Measurements from ENCODE around the gene CITED4.
A peak's percentile ranks its signal among the peaks of the same experiment; 100 is the strongest.

The CITED4 gene

DNA sequence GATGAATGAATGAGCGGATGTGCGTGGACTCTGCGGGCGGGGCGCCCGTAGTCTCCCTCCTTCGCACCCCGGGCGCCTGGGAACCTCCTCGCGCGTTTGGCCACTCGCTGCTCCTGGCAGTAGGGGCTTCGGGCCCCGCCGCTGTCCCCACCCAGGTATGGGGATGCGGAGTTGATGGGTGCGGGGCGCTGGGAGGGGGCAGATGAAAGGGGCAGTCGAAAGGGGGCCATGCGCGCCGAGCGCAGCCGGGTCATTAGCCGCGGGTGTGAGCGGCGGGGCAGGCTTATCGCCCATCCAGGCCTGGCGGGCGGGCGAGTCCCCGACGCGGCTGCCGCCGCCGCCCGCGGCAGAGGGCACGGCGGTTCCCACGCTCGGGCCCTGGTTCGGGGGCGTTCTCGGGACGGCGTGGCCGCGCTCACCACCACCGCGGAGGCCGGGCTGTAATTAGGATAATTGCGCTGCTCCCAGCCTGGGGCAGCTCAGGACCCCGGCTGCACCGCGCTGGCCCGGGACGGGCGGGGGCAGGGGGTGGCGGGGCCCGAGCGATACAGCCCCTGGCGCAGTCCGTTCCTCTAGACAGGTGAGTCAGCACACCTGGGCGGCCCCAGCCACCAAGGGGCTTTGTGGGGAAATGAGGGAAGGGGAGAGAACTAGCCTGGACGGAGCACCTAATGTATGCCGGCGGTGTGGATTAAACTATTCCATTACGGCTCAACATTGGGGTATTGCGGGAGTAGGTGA lies 22.1 kb upstream of the CITED4 start:
- H3K4me3 ChIP-seq (ENCODE audit: low read depth in 1 of 2, low read length in 2 of 2) = peak overlapping the region in 1 of 2 donors; percentile 46

GRCh38 chr1:40880813-40881549 lies 18.8 kb upstream of the CITED4 start:
- Histone ChIP-seq H3K36me3 (ENCODE audit: control insufficient read depth in 1 of 2, insufficient read depth in 2 of 2, low read length in 2 of 2) (no peaks in the 10 kb centered on the region), H3K4me3 (ENCODE audit: low read depth in 1 of 2, low read length in 2 of 2) (no peak overlapping the region), H3K27ac (ENCODE audit: low read length) (no peak overlapping the region), H3K9me3 (ENCODE audit: control insufficient read depth in 1 of 2, low read length in 2 of 2) (peaks cover 0 to 6% of the 10 kb centered on the region in 2 donors), H3K4me1 (ENCODE audit: control insufficient read depth in 1 of 2, insufficient read depth in 2 of 2, low read length in 2 of 2) (no peaks in the 10 kb centered on the region), H3K27me3 (ENCODE audit: low read depth, low read length) (peaks cover 11% of the 10 kb centered on the region)

More for the DNA sequence above, 22.1 kb upstream of the CITED4 start:
- Histone ChIP-seq H3K27me3 (ENCODE audit: low read depth, low read length) (peaks cover 11% of the 10 kb centered on the region), H3K27ac (ENCODE audit: low read length) (no peak overlapping the region), H3K36me3 (ENCODE audit: control insufficient read depth in 1 of 2, insufficient read depth in 2 of 2, low read length in 2 of 2) (no peaks in the 10 kb centered on the region), H3K9me3 (ENCODE audit: control insufficient read depth in 1 of 2, low read length in 2 of 2) (no peaks in the 10 kb centered on the region), H3K4me1 (ENCODE audit: control insufficient read depth in 1 of 2, insufficient read depth in 2 of 2, low read length in 2 of 2) (no peaks in the 10 kb centered on the region)

DNA sequence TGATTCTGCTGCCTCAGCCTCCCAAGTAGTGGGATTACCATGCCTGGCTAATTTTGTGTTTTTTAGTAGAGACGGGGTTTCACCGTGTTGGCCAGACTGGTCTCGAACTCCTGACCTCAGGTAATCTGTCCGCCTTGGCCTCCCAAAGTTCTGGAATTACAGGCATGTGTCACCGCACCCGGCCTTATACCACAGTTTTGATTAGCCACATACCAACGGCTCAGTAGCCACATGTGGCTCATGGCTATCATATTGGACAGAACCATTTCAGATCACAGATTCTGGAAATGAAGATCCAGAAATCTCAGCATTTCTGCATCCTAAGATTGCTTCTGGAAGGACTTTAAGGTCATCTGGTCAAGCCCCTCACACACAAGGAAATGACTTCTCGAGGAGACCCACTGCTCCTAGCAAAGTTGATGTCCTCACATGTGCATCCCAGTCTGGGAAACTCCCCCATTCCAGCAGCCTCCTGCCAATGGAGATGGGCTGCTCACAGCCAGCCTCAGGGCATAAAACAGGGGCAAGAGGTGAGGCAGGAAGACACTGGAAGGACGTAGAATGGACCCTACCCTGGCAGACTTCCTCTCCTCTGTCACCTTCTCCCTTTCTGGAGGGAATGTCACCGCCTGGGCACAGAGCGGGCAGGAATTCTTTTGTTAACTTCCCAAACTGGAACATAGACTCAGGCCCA lies 17.5 kb upstream of the CITED4 start:
- H3K9me3 ChIP-seq (ENCODE audit: control insufficient read depth in 1 of 2, low read length in 2 of 2) = peaks cover 0 to 6% of the 10 kb centered on the region in 2 donors
- H3K27me3 ChIP-seq (ENCODE audit: low read depth, low read length) = peaks cover 9% of the 10 kb centered on the region
- H3K4me1 ChIP-seq (ENCODE audit: control insufficient read depth in 1 of 2, insufficient read depth in 2 of 2, low read length in 2 of 2) = no peaks in the 10 kb centered on the region
- H3K27ac ChIP-seq (ENCODE audit: low read length) = no peak overlapping the region
- H3K36me3 ChIP-seq (ENCODE audit: control insufficient read depth in 1 of 2, insufficient read depth in 2 of 2, low read length in 2 of 2) = no peaks in the 10 kb centered on the region
- no peak overlapping the region for H3K4me3 ChIP-seq (ENCODE audit: low read depth in 1 of 2, low read length in 2 of 2)

DNA sequence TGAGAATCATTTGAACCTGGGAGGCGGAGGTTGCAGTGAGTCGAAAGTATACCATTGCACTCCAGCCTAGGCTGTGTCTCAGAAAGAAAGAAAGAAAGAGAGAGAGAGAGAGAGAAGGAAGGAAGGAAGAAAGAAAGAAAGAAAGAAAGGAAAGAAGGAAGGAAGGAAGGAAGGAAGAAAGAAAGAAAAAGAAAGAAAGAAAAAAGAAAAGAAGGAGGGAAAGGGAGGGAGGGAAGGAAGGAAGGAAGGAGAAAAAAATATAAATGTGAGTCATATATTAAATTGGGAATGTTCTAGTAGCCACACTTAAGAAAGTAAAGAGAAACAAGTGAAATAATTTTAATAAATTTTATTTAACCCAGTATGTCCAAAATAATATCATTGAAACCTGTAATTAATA lies 16.7 kb upstream of the CITED4 start:
- no peak overlapping the region for H3K4me3 ChIP-seq (ENCODE audit: low read depth in 1 of 2, low read length in 2 of 2)
- no peak overlapping the region for H3K27ac ChIP-seq (ENCODE audit: low read length)
- H3K27me3 ChIP-seq (ENCODE audit: low read depth, low read length) = peaks cover 2% of the 10 kb centered on the region
- no peaks in the 10 kb centered on the region for H3K36me3 ChIP-seq (ENCODE audit: control insufficient read depth in 1 of 2, insufficient read depth in 2 of 2, low read length in 2 of 2)
- peaks cover 0 to 6% of the 10 kb centered on the region in 2 donors for H3K9me3 ChIP-seq (ENCODE audit: control insufficient read depth in 1 of 2, low read length in 2 of 2)
- no peaks in the 10 kb centered on the region for H3K4me1 ChIP-seq (ENCODE audit: control insufficient read depth in 1 of 2, insufficient read depth in 2 of 2, low read length in 2 of 2)

DNA sequence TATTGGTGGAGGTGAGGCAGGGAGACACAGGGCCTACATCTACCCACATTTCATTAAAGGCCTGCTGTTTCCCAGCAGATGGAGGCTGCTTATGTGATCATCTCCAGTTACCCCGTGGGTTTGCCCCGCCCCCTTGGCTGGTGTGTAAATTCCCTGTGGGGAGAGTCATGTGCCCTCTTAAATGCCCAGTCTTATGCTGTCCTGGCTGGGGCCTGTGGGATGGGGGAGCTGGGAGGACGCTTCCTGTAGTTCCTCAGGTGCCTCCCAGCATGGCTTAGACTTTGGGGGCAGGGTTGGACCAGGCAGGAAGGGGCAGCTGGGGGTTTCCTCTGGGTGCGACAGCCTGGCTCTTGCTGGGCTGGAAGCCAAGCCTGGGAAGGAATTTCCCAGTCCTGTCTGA lies 15.5 kb upstream of the CITED4 start:
- Histone ChIP-seq H3K27ac (ENCODE audit: low read length) (peak overlapping the region; percentile 40), H3K4me3 (ENCODE audit: low read depth in 1 of 2, low read length in 2 of 2) (no peak overlapping the region), H3K9me3 (ENCODE audit: control insufficient read depth in 1 of 2, low read length in 2 of 2) (peaks cover 0 to 6% of the 10 kb centered on the region in 2 donors), H3K27me3 (ENCODE audit: low read depth, low read length) (no peaks in the 10 kb centered on the region), H3K4me1 (ENCODE audit: control insufficient read depth in 1 of 2, insufficient read depth in 2 of 2, low read length in 2 of 2) (no peaks in the 10 kb centered on the region), H3K36me3 (ENCODE audit: control insufficient read depth in 1 of 2, insufficient read depth in 2 of 2, low read length in 2 of 2) (no peaks in the 10 kb centered on the region)

DNA sequence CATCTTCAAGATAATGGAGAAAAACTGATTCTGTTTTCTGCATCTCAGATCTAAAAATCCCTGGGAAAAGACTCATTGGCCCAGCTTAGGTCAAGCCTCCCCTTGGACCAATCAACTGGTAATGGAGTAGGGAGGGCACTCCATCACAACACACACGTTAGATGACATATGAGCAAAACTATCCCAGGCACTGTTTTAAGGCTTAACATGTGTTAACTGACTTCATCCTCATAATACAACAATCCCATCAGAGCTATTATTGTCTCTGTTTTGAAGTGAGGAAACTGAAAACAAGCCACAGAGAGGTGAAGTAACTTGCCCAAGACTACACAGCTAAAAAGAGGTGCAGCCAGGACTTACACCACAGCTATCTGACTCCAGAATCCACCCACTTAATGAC lies 14.7 kb upstream of the CITED4 start:
- Histone ChIP-seq H3K9me3 (ENCODE audit: control insufficient read depth in 1 of 2, low read length in 2 of 2) (peaks cover 0 to 6% of the 10 kb centered on the region in 2 donors), H3K27ac (ENCODE audit: low read length) (no peak overlapping the region), H3K4me1 (ENCODE audit: control insufficient read depth in 1 of 2, insufficient read depth in 2 of 2, low read length in 2 of 2) (no peaks in the 10 kb centered on the region), H3K27me3 (ENCODE audit: low read depth, low read length) (no peaks in the 10 kb centered on the region), H3K4me3 (ENCODE audit: low read depth in 1 of 2, low read length in 2 of 2) (no peak overlapping the region), H3K36me3 (ENCODE audit: control insufficient read depth in 1 of 2, insufficient read depth in 2 of 2, low read length in 2 of 2) (no peaks in the 10 kb centered on the region)

- Histone ChIP-seq H3K9me3 (ENCODE audit: control insufficient read depth in 1 of 2, low read length in 2 of 2) (peaks cover 0 to 6% of the 10 kb centered on the region in 2 donors), H3K27me3 (ENCODE audit: low read depth, low read length) (no peaks in the 10 kb centered on the region), H3K4me1 (ENCODE audit: control insufficient read depth in 1 of 2, insufficient read depth in 2 of 2, low read length in 2 of 2) (no peaks in the 10 kb centered on the region), H3K36me3 (ENCODE audit: control insufficient read depth in 1 of 2, insufficient read depth in 2 of 2, low read length in 2 of 2) (no peaks in the 10 kb centered on the region), H3K27ac (ENCODE audit: low read length) (no peak overlapping the region), H3K4me3 (ENCODE audit: low read depth in 1 of 2, low read length in 2 of 2) (no peak overlapping the region)
Measured at GRCh38 chr1:40876436-40876761, 14.2 kb upstream of the CITED4 start.

DNA sequence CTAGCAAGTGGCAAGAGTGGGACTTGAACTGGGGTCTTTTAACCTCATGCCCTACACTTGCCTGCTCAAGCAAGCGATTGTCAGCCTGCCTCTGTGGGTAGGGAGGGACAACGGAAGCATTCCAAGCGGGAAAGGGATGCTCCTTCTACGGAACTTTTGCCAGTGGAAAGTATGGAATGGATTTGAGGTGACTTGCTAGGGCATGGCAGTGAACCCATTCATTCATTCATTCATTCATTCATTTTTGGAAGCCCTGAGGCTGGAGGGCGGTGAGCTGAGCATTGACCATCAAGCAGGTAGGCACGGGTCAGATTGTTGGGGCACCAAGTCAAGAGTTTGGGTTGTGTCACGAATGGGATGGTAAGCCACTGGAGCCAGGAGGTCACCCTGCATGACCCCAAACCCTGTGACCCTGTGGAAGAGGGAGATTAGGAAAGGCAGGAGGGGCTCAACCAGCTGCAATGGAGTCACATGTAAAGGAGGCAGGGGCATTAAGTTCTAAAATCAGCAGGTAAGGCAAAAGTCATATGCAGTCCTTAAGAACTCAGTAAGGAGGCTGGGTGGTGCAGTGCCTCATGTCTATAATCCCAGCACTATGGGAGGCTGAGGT lies 11.8 kb upstream of the CITED4 start:
- H3K4me3 ChIP-seq (ENCODE audit: low read depth in 1 of 2, low read length in 2 of 2) = no peak overlapping the region
- no peaks in the 10 kb centered on the region for H3K27me3 ChIP-seq (ENCODE audit: low read depth, low read length)
- no peak overlapping the region for H3K27ac ChIP-seq (ENCODE audit: low read length)

GRCh38 chr1:40872276-40872675 lies 10.1 kb upstream of the CITED4 start:
- Histone ChIP-seq H3K4me3 (ENCODE audit: low read depth in 1 of 2, low read length in 2 of 2) (no peak overlapping the region), H3K36me3 (ENCODE audit: control insufficient read depth in 1 of 2, insufficient read depth in 2 of 2, low read length in 2 of 2) (no peaks in the 10 kb centered on the region), H3K27ac (ENCODE audit: low read length) (no peak overlapping the region), H3K27me3 (ENCODE audit: low read depth, low read length) (no peaks in the 10 kb centered on the region), H3K4me1 (ENCODE audit: control insufficient read depth in 1 of 2, insufficient read depth in 2 of 2, low read length in 2 of 2) (no peaks in the 10 kb centered on the region), H3K9me3 (ENCODE audit: control insufficient read depth in 1 of 2, low read length in 2 of 2) (peaks cover 0 to 6% of the 10 kb centered on the region in 2 donors)

More for the DNA sequence above, 11.8 kb upstream of the CITED4 start:
- Histone ChIP-seq H3K4me1 (ENCODE audit: control insufficient read depth in 1 of 2, insufficient read depth in 2 of 2, low read length in 2 of 2) (no peaks in the 10 kb centered on the region), H3K9me3 (ENCODE audit: control insufficient read depth in 1 of 2, low read length in 2 of 2) (peaks cover 0 to 6% of the 10 kb centered on the region in 2 donors), H3K36me3 (ENCODE audit: control insufficient read depth in 1 of 2, insufficient read depth in 2 of 2, low read length in 2 of 2) (no peaks in the 10 kb centered on the region)

DNA sequence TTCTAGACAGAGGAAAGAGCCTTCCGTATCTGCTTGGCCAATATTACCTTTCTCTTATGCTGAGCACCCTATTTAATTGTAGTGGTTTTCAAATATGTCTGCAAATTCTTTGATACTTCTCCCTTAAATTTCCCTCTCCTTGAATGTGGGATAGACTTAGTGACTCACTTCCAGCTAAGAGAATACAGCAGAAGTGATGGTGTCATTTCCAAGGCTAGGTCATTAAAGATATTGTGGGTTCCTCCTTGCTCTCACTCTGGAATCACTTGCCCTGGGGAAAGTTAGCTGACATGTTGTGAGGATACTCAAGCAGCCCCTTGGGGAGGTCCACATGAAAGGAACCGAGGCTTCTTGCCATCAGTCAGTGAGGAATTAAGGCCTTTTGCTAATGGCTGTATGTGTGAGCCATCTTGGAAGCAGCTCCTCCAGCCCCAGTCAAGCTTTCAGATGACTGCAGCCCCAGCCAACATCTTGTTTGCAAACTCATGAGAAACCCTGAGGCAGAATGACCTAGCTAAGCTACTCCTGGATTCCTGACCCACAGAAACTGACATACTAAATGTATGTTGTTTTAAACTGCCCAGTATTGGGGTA lies 8.1 kb upstream of the CITED4 start:
- Histone ChIP-seq H3K4me1 (ENCODE audit: control insufficient read depth in 1 of 2, insufficient read depth in 2 of 2, low read length in 2 of 2) (peaks cover 0 to 8% of the 10 kb centered on the region in 2 donors), H3K27ac (ENCODE audit: low read length) (no peak overlapping the region), H3K36me3 (ENCODE audit: control insufficient read depth in 1 of 2, insufficient read depth in 2 of 2, low read length in 2 of 2) (no peaks in the 10 kb centered on the region), H3K4me3 (ENCODE audit: low read depth in 1 of 2, low read length in 2 of 2) (no peak overlapping the region), H3K27me3 (ENCODE audit: low read depth, low read length) (no peaks in the 10 kb centered on the region), H3K9me3 (ENCODE audit: control insufficient read depth in 1 of 2, low read length in 2 of 2) (no peaks in the 10 kb centered on the region)

Data from muscle layer of duodenum (tissue), 2 donors.